ELF-1 (cell line): Measurements from ENCODE around the gene DCAF8.

Experiments
- DNase-seq: peaks from one replicate; pipeline ENCODE4 v3.0.0-alpha.2; 2016; ENCODE audit warnings: low read depth, low spot score

The DCAF8 gene

DNA sequence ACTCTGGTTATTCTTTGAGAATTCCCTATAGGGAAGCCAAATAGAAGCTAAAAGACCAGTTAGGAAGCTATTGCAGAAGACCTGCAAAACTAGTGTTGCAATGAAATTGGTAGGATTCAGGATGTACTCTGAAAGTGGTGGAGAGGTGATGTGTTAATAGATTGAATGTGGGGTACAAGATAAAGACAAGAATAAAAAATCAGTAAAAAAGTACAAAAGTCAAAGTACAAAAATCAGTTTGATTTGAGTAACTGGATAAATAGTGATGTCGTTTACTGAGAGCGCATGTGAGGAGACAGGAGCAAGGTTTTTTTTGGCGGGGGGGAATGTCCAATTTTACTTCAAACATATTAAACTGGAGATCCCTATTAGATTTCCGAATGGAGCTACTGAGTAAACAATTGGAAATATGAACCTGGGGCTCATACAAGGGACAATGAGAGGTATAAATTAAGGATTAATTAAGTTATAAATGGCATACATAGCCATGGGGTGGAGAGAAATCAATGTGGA is 2.5 kb upstream of the DCAF8 start:
- DNase-seq = no peak

DNA sequence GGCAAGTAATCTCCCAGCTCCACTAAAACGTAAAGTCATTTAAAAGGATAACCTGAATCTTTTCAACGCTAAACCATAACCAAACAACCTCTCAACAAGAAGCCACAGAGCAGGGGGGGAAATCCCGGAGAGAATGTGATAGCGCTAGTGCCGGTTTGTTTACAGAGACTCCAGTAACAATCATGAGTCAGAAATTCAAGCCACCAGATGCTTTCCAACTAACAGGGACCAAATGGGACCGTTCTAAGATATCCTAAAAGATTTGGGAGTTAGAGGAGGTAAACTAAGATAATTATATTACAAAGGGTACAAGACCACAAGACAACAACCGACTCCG is 825 bp downstream of the DCAF8 start:
- peak; percentile 71 for DNase-seq

DNA sequence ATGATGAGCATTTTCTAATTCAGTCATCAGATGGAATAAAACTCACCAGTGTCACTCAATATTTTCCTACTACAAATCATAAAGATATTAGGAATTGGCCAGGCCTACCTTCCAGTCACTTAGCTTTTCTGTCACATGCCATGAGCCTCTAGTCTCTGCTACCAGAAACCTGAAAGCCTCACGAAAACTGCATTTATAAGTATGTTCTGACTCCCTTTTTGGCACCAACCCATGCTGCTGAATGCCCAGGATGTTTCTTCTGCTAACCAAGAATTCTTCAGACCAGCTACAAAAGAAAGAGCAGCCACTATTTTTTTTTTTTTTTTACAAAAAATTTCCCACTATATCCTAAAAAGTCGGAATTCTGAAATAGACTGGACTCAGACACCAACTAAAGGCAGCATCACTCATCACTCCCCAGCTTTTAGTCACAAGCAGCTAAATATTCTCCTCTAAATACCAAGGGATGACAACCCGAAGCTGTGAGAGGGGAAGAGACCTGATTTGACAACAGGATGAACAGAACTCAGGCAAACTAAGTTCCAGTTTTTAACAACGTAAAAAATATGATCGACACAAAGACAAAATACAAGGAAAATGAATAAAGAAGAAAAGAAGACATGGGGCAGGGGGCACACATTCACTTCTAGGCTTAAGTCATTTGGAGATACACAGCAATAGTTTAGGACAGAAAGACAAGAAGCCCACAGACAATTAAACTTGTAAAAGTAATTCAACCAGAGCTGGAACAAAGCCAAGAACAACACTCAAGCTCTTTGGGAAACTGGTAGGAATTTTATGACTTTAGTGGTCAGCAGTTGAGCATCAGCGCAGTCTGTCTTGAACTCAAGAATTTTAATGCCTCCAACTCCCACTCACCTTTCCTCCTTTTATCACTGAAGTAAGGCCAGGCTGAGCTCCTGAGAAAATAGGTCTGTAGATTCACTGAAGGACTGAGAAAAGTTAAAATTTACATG is 1.7 kb downstream of the DCAF8 start:
- DNase-seq = peak; percentile 39

DNA sequence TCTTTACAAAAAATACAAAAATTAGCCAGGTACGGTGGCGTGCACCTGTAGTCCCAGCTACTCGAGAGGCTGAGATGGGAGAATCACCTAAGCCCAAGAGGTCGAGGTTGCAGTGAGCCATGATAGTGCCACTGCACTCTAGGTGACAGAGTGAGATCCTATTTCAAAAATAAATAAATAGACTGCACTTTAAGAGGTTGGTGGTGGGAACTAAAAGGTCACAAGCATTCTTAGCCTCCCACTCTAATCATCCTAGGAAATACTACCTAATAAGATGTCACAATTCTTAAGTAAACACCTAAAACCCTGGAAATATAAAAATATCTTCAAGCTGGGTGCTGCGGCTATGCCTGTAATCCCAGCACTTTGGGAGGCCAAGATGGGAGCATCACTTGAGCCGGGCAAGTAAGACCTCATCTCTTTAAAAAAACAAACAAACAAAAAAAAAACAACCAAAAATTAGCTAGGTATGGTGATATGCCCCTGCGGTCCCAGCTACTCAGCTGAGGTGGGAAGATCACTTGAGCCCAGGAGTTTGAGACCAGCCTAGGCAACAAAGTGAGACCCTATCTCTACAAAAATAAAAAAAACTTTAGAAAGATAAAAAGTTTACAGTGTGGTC is 4.1 kb downstream of the DCAF8 start:
- no peak for DNase-seq

DNA sequence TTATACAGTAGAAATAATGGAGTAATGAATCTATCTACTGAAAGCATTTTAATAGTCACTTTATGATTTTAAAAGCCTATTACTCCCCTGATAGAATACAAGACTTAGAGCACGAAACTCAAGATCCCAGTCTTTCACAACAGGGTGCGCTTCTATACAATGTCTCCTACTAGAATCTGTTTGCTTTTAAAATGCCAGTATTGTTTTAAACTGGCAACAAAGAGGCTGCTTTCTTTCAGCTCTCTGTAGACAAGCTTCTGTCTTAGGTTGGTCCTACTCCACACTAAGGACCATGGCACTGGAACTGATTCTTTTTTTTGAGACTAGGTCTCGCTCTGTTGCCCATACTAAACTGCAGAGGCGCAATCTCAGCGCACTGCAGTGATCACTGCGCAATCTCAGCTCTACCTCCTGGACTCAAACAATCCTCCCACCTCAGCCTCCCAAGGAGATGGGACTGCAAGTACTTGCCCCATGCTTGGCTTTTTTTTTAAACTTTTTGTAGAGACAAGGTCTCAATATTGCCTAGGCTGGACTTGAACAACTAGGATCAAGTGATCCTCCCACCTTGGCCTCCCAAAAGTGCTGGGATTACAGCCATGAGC is 4.8 kb downstream of the DCAF8 start:
- no peak for DNase-seq

DNA sequence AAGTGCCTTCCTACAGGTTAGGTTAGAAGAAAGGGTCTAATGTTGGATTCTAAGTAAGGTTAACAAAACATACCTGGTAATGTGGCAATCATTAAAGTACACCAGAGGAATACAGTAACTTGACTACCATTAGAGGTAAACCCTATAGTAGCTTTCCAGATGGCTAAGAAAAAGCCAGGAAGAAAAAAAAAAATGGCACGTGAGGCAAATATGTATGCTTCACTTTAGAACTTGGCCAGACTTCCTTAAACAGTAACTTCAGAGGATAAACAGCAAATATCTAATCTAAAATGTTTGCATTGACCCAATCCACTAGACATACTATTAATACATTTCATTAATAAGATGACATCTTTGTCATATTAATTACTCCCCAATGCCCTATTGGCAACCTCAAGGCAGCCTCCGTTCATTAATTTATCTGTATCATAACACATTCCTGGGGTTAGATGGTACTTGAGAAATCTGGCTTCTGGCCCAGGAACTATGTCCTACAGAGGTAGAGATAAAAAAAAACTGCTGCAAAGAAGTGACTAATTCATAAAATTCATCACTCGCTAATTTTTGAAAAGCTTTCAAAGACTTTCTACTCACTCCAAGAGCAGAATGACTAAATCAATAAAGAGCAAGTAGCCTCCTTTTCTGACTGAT is 5.8 kb downstream of the DCAF8 start:
- no peak for DNase-seq

DNA sequence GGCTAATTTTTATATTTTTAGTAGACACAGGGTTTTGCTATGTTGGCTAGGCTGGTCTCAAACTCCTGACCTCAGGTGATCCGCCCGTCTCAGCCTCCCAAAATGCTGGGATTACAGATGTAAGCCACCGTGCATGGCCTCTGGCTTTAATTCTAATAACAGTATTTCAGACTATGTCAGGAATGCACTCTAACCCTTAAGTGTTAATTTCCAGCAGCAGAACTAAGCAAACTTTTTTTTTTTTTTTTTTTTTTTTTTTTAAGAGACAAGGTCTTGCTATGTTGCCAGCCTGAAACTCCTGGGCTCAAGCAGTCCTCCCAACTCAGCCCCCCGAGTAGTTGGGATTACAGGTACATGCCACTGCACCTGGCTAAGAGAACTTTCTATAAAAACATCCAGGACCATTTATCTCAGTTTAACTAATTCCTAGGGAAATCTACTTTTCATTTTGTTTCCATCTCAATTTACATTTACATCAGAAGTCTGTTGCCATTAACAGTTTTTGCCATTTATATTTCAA is 6.5 kb downstream of the DCAF8 start:
- DNase-seq = no peak

DNA sequence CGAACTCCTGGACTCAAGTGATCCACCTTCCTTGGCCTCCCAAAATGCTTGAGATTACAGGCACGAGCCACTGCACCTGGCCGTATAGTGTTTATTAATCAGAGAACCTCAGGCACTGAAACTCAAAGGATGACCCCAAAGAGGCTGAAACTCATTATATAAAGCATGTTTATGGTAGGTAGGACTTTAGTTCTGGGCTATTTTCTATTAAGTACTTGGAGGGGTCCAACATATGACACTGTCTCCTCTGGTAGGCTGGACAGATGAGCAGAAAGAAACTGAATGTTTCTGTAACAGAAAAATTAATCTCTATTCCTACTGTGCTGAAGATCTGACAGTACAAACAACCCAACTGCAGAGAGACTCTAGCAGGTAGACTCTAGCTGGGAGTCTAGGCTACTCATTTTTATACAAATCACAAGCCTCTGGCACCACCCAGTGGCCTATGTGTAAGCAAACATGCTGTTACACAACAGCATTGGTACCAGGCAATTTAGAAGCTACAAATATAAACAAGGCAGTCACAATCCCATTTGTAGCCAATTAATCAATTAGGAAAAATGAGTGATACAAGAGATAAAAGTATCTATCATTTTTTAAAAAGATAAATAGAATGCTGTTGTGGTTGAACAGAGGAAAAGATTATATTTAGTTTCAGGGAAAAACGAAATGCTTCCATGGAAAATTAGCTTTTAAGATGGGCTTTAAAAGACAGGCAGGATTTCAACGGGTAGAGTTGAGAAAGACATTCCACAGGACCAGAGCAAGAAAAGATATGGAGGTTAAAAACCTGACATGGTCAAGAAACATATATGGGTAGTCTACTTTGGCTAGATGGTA is 10.4 kb downstream of the DCAF8 start:
- peak; percentile 21 for DNase-seq

DNA sequence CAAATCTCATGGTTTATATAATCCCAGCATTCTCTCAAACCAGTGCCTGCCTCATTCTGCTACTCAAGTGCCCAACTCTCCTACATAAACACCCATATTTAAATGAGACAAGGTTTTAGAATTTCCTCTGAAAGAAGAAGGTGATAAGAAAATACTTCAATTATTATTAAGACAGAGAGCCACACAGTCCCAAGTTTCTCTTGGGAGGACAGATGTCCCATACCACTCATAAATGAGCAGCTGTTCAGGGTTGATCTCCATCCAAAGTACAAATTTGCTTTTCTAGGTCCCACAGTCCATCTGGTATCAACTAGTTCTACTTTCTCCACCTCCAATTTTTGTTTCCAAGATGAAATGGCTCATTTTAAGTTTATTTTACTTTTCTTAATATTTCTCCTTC is 11.3 kb downstream of the DCAF8 start:
- no peak for DNase-seq

DNA sequence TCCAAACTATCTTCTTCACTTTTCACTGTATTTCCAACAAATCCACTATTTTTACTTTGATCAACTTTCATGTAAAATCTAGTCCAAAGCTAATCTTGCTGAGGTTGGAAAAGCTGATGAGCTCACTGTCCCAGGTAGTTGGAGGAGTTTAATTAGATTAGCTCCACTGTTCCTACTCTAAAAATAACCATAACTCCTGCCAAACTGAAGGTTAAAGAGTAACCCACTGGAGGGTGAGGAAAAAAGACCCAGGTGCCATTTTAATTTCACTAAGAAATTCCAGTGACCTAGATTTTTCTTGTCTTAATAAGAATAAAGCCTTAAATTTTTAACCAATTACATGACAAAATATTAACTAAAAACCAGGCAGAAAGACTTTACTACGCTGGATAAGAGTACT is 15.3 kb downstream of the DCAF8 start:
- no peak for DNase-seq

DNA sequence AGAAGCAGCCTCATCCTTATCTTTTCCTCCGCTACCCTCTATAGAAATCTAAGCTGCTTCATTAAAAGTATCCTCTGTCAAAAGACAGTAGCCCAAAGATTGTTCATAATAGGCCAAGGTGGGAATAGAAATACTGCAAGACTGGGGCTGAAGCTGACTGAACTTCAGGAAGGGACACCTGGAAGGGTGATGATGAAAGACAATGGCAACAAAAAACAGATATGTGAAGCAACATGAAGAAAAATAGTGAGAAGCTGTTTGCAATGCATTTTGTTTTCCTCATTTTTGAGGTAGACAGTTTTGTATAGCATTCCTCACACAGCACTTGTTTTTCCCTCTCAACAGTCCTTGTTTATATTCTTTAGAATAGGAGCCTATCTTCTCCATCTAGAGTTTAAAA is 16.9 kb downstream of the DCAF8 start:
- no peak for DNase-seq

DNA sequence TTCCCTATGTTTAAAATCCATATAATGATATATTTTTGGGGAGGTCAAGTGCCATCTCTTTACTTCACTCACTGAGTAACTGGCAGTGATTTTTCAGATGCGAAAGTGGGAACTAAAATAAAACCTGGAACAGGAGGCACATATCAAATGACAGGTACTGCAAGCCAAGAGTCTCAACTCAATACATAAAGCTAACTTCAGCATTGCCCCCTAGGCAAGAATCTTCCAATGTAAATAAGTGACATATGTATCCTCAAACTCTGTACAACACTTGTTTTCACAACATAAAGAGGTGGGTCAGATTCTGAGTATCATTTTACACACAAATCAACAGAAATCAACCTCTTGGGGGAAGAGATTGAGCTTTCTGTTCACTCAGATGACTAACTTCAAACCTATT is 18.1 kb downstream of the DCAF8 start:
- no peak for DNase-seq

DNA sequence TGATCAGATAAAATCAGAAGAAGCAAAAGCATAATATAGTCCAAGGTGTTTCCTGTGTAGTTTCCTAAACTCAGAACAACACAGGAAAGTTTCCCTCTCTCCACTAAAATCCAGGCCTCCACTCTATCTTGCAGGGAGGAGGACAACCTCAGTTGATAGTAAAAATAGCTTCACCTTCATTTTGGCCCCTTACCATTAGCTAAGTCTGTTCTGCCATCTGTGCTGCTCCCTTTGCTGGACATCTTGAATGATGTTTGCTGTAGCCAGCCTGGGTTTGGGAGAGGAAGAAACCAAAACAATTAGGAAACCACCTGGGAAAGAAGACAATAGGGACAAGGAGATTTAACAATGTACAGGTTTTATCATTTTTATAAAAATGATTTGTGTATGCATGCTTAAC is 18.6 kb downstream of the DCAF8 start:
- no peak for DNase-seq

DNA sequence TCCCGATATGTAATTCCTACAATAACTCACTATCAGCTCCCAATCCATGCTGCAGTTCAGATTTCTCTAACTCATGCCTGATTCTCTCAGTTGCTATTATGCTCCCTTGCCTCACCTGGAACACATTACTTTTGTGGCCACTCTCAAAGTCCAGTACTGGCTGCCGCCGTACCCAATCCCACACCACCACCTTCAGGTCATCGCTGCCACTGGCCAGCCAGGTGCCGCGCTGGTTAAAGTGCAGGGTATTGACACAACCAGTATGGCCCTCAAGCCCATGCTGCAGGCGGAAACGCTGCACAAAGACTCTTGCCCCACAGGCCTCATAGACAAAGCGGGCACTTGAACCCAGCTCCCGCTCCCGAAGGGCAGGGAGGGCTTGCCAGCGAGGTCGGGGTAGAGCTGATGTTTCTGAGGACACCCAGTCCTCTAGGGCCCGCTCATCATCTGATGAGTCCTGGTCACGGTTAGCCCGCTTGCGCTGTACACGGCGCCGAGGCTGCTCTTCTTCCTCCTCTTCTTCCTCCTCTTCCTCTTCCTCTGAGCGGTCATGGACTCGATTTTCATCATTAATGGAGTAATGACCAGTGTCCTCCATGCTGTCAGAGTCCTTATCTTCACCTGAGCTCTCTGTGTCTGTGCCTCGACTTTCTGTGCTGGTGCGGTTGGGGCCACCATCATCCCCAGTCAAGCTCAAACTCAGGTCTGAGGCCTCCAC is 22.6 kb downstream of the DCAF8 start:
- DNase-seq = no peak

DNA sequence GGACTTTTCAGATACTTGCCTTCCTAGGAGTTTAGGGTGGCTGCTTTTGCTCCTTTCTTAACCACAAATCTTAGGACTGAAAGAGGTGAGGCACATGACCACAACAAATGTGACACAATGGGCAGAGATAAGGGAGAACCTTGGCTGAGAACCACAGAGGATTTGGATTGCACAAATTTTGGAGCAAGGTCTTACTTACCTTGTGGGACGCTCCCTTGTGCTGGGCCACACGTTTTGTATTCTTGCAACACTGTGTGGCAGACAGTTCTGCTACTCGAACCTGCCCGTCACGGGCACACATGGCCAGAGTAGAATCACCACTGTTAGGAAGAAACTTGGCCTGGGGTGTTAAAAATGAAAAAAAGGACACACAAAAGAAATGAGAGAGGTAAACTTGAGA is 23.9 kb downstream of the DCAF8 start:
- no peak for DNase-seq

DNA sequence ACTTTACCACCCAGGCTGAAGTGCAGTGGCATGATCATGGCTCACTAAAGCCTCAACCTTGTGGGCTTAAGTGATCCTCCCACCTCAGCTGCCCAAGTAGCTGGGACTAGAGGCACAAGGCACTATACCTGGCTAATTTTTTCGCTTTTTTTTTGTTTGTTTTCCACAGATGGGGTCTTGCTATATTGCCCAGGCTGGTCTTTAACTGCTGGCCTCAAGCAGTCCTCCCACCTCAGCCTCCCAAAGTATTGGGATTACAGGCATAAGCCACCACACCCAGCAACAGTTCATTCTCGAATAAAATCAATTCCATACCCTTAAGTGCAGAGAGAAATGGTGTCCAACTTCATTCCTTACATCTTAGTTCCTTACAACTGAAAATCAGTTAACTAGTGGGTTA is 24.8 kb downstream of the DCAF8 start:
- DNase-seq = no peak

DNA sequence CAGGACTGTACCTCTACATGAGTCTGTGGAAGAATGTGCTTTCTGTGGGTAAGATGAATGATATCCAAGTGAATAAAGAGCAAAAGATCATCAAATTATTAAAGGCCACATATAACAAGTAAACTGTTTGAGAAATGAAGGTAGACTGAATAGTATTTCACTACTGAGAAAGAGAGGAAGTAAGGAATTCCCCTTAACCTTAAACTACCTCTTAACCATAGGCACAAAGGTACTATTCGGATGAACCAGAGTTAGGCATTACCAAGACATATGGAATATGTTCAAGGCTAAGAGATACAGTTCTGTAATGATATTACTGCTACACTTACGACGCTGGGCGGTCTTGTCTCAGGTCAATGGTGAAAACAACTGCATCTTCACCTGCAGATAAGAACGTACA is 25.5 kb downstream of the DCAF8 start:
- no peak for DNase-seq

DNA sequence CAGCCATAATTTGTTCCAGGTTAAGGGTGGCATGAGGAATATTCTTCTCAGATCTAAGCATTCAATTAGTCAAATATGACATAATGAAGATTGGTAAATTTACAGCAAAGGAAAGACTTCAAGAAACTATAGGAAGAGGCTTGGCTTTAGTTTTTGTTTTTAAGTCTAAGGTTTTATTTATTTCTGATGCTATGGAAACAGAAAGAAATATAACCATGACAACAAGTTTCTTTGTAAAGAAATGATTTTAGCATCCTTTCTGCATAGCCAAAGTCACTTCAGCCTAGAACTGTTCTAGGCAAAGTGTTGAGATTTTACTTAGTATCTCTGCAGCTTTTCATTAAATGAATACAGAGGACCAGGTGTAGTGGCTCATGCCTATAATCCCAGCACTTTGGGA is 29.4 kb downstream of the DCAF8 start:
- no peak for DNase-seq

DNA sequence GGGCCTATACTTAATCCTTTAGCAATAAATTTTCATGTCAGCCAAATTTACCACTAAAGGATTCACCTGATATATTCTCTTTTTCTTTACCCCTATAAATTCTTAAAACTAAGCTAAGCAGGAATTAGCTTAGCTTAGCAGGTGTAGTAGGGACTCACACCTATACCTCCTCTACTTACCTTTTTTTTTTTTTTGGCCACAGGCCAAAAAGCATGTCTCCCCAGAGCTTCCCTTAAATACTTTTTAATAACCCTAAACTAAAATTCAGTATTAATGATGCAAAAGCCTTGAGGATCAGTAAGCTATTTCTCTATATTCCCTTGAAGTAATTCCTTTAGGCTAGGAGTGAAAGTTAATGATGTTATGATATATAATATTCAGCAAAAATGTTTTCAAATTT is 33.9 kb downstream of the DCAF8 start:
- DNase-seq = no peak

DNA sequence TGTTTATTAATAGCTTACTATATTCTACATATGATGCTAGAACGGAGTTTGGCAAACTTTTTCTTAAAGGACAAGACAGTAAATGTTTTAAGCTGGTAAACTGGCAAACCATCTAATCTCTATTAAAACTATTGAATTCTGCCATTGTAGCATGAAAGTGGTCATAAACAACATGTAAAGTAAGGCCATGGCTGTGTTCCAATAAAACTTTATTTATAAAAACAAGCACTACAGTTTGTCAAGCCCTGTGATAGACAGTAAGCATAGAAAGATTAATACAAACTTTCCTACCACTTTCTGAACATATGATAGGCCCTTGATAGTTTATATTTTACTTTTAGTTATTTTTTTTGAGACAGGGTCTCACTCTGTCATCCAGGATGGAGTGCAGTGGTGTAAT is 34.8 kb downstream of the DCAF8 start:
- no peak for DNase-seq
